H1 (cell line): Measurements from ENCODE around the gene OR10A2. TPM values are rescaled to one million over a fixed set of nuclear protein-coding genes. Genes with fewer than 3 reads are reported as not detected.

ENCODE experiments used
- CTCF ChIA-PET: fragments of 300-600 bp; sonication (Branson Sonifier 250); formaldehyde crosslinking; loops from one replicate; lab custom pipeline; 2021; ENCODE audit not compliant: partially characterized antibody; lab: Charles Lee
- POLR2A ChIA-PET: fragments of 300-600 bp; sonication (Branson Sonifier 250); formaldehyde crosslinking; loops from one replicate; lab custom pipeline; 2021; ENCODE audit warnings: inconsistent platforms; ENCODE audit not compliant: partially characterized antibody; lab: Charles Lee
- DNase-seq, 2 experiments: peaks; one replicate each; pipeline versions ENCODE4 v3.0.0 to v3.0.0-alpha.2; 2010 to 2022; ENCODE audit warnings: low spot score in 2 of 2, low read depth in 1 of 2, mixed read lengths in 1 of 2
- FAIRE-seq: peaks from 2 replicates; lab custom pipeline; 2011; peaks lifted over from hg19 to GRCh38; lab: Jason Lieb, UNC
- H2AFZ ChIP-seq: 2 replicates; pipeline ENCODE4 v1.8.1; 2012; ENCODE audit warnings: low read length, inconsistent platforms
- H2AK5ac ChIP-seq: 2 replicates; pipeline ENCODE4 v1.6.1; 2013; ENCODE audit warnings: low read depth, low read length
- H2BK120ac ChIP-seq: replicated peaks from 2 replicates; pipeline ENCODE3; 2013; ENCODE audit warnings: low read depth, low read length, inconsistent platforms
- H2BK12ac ChIP-seq: 2 replicates; pipeline ENCODE4 v1.6.1; 2013; ENCODE audit warnings: low read depth, low read length
- H2BK15ac ChIP-seq: 2 replicates; pipeline ENCODE4 v1.6.1; 2013; ENCODE audit warnings: low read length
- H2BK20ac ChIP-seq: 2 replicates; pipeline ENCODE4 v1.6.1; 2013; ENCODE audit warnings: low read length
- H2BK5ac ChIP-seq: 2 replicates; pipeline ENCODE4 v1.6.1; 2013; ENCODE audit warnings: low read depth, low read length
- H3K14ac ChIP-seq: 2 replicates; pipeline ENCODE4 v1.6.1; 2013; ENCODE audit warnings: inconsistent platforms; ENCODE audit not compliant: insufficient read length
- H3K18ac ChIP-seq: 2 replicates; pipeline ENCODE4 v1.6.1; 2013; ENCODE audit warnings: low read length; ENCODE audit errors: extremely low read depth
- H3K23ac ChIP-seq: 2 replicates; pipeline ENCODE4 v1.6.1; 2013; ENCODE audit warnings: inconsistent platforms; ENCODE audit not compliant: insufficient read length
- H3K23me2 ChIP-seq: 2 replicates; pipeline ENCODE4 v1.6.1; 2013; ENCODE audit warnings: low read depth, low read length
- H3K27ac ChIP-seq: 2 replicates; pipeline ENCODE4 v1.6.1; 2011; ENCODE audit warnings: low read depth, low read length, inconsistent platforms
- H3K27me3 ChIP-seq, 4 experiments: replicated peaks in 1 of 4; 1 replicate in 1 of 4; 2 replicates in 3 of 4; pipeline versions ENCODE4 v1.6.1 to v1.8.1; 2011 to 2013; ENCODE audit warnings: low read length in 3 of 4, mild to moderate bottlenecking in 3 of 4, inconsistent platforms in 2 of 4, mixed read lengths in 2 of 4, moderate library complexity in 1 of 4; ENCODE audit not compliant: control insufficient read depth in 3 of 4, insufficient read depth in 3 of 4; ENCODE audit errors: extremely low read depth in 1 of 4
- H3K36me3 ChIP-seq, 4 experiments: 2 replicates each; pipeline versions ENCODE4 v1.6.1 to v1.8.1; 2011 to 2013; ENCODE audit warnings: mild to moderate bottlenecking in 4 of 4, low read length in 3 of 4, moderate library complexity in 2 of 4, control low read depth in 1 of 4, inconsistent platforms in 1 of 4; ENCODE audit not compliant: insufficient read depth in 4 of 4, control insufficient read depth in 2 of 4
- H3K4ac ChIP-seq: replicated peaks from 2 replicates; pipeline ENCODE3; 2013; ENCODE audit warnings: low read length, low read depth, mixed read lengths, inconsistent platforms; ENCODE audit not compliant: insufficient read length
- H3K4me1 ChIP-seq, 4 experiments: replicated peaks in 1 of 4; 1 replicate in 1 of 4; 2 replicates in 3 of 4; pipeline versions ENCODE4 v1.6.1 to v1.8.1; 2011 to 2013; ENCODE audit warnings: low read length in 3 of 4, inconsistent platforms in 2 of 4, mixed read lengths in 1 of 4; ENCODE audit not compliant: insufficient read depth in 4 of 4, control insufficient read depth in 3 of 4
- H3K4me2 ChIP-seq, 2 experiments: 2 replicates each; pipeline versions ENCODE4 v1.6.1 to v1.8.1; 2011 to 2013; ENCODE audit warnings: low read depth in 2 of 2, low read length in 2 of 2, control low read depth in 1 of 2, inconsistent platforms in 1 of 2, mild to moderate bottlenecking in 1 of 2; ENCODE audit not compliant: insufficient read depth in 1 of 2
- H3K4me3 ChIP-seq, 4 experiments: fragments of 200-600, 300-600 bp in 1 of 4; sonication (generic), shearing (Covaris generic), sonication (Bioruptor Twin) in 1 of 4; 2 replicates each; pipeline versions ENCODE4 v1.5.1 to v1.8.1; 2011 to 2016; ENCODE audit warnings: low read length in 4 of 4, low read depth in 3 of 4, control low read depth in 2 of 4, inconsistent platforms in 2 of 4, mild to moderate bottlenecking in 2 of 4, mixed read lengths in 1 of 4, moderate library complexity in 1 of 4; ENCODE audit not compliant: insufficient read depth in 2 of 4; ENCODE audit errors: extremely low read depth in 1 of 4
- H3K56ac ChIP-seq: replicated peaks from 2 replicates; pipeline ENCODE3; 2013; ENCODE audit warnings: low read depth, mild to moderate bottlenecking, mixed read lengths, low read length, inconsistent platforms; ENCODE audit not compliant: insufficient read length
- H3K79me1 ChIP-seq: 2 replicates; pipeline ENCODE4 v1.6.1; 2013; ENCODE audit warnings: low read depth, low read length, control low read depth
- H3K79me2 ChIP-seq, 2 experiments: 2 replicates each; pipeline versions ENCODE4 v1.6.1 to v1.8.1; 2012 to 2013; ENCODE audit warnings: low read length in 2 of 2, mild to moderate bottlenecking in 2 of 2, inconsistent platforms in 1 of 2; ENCODE audit not compliant: insufficient read depth in 2 of 2, control insufficient read depth in 1 of 2
- H3K9ac ChIP-seq, 4 experiments: replicated peaks in 1 of 4; 1 replicate in 1 of 4; 2 replicates in 3 of 4; pipeline versions ENCODE4 v1.6.1 to v1.8.1; 2011 to 2013; ENCODE audit warnings: low read depth in 3 of 4, low read length in 3 of 4, control low read depth in 2 of 4, mild to moderate bottlenecking in 2 of 4, moderate library complexity in 2 of 4, inconsistent platforms in 1 of 4; ENCODE audit errors: extremely low read depth in 1 of 4
- H3K9me3 ChIP-seq, 2 experiments: 2 replicates each; pipeline versions ENCODE4 v1.6.1 to v1.8.1; 2012 to 2013; ENCODE audit warnings: mild to moderate bottlenecking in 2 of 2, moderate library complexity in 2 of 2, control low read depth in 1 of 2, inconsistent platforms in 1 of 2, low read depth in 1 of 2, low read length in 1 of 2, mixed read lengths in 1 of 2; ENCODE audit not compliant: insufficient read depth in 2 of 2
- H4K20me1 ChIP-seq, 2 experiments: replicated peaks in 1 of 2; 2 replicates each; pipeline versions ENCODE3 to v1.8.1; 2011 to 2013; ENCODE audit warnings: inconsistent platforms in 2 of 2, low read length in 2 of 2, mild to moderate bottlenecking in 1 of 2; ENCODE audit not compliant: insufficient read depth in 2 of 2, control insufficient read depth in 1 of 2
- H4K5ac ChIP-seq: 2 replicates; pipeline ENCODE4 v1.6.1; 2013; ENCODE audit warnings: low read length, low read depth, mixed read lengths, inconsistent platforms; ENCODE audit not compliant: insufficient read length
- H4K8ac ChIP-seq: 2 replicates; pipeline ENCODE4 v1.8.0; 2013; ENCODE audit warnings: mild to moderate bottlenecking, moderate library complexity, low read length, inconsistent platforms; ENCODE audit not compliant: insufficient read depth; ENCODE audit errors: extremely low read depth
- H4K91ac ChIP-seq: replicated peaks from 2 replicates; pipeline ENCODE3; 2013; ENCODE audit warnings: low read length, mixed read lengths, inconsistent platforms; ENCODE audit not compliant: insufficient read length
- SP2 ChIP-seq: IDR thresholded peaks from 2 replicates; pipeline ENCODE4 v1.6.1; 2012; ENCODE audit warnings: mild to moderate bottlenecking, low read length, inconsistent platforms
- SP4 ChIP-seq: IDR thresholded peaks from 2 replicates; pipeline ENCODE4 v1.6.1; 2012; ENCODE audit warnings: low read length, inconsistent platforms
- WGBS, 2 experiments: shearing (Covaris generic) in 1 of 2; methylation state at CpG; one replicate each; pipeline versions ENCODE4 v1.1.6 to v1.1.7; 2013 to 2015; ENCODE audit warnings: low lambda C conversion rate in 2 of 2, mixed read lengths in 2 of 2, inconsistent platforms in 1 of 2, low coverage in 1 of 2, missing lambda C conversion rate in 1 of 2; ENCODE audit not compliant: insufficient replicate concordance in 2 of 2, insufficient coverage in 1 of 2, insufficient read length in 1 of 2; ENCODE audit errors: extremely low coverage in 1 of 2, missing lambda C conversion rate in 1 of 2; 5-methylcytosine and 5-hydroxymethylcytosine counted together
- polyA plus RNA-seq, 7 experiments: library from polyadenylated mRNA; depleted of rRNA in 3 of 7; stranded (reverse) in 5 of 7; unstranded in 2 of 7; fragments of >200 nt in 5 of 7; fragments of 200-250 nt in 2 of 7; gene quantifications; 1 replicate in 5 of 7; 2 replicates in 1 of 7; 4 replicates in 1 of 7; pipeline versions ENCODE4 v1.2.1 to v1.2.3, GENCODE V29; 2011 to 2013; ENCODE audit warnings: missing spikeins in 2 of 7, mixed read lengths in 2 of 7
- total RNA-seq: library from RNA; stranded (reverse); fragmentation: NEBNext Ultra II Directional; extraction: Animal tissue kit (Norgen Biotek cat#: 25700); gene quantifications from 2 replicates; pipeline ENCODE4 v1.2.1, GENCODE V29; 2021

OR10A2 gene
- total and polyA plus RNA-seq, 2 of the 8 experiments (the other 6 are each of a cell fraction or from before 2014, with no cell fraction given) = not detected

DNA sequence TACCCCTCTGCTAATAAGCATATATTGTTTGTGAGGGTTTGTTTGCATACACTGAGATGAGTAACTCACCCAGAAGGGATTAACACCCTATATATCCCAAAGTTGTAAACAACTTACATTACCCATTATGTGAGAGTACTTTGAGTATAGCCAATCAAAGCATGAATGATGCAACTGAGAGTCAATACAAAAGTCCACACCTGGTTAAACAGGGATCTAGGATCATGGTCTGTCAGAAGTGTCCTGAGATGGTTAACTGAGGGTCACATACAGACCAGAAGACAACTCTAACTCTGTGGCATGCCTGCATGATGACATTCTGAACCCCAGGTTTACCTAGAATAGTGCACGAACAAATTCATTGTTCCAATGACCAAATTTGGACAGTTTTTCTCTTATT lies 34.8 kb upstream of the OR10A2 start:
- Histone ChIP-seq H3K9me3 (no peaks in the 10 kb centered on the region), H3K23ac (no peak overlapping the region), H2AK5ac (no peak overlapping the region), H3K18ac (no peak overlapping the region), H2AFZ (no peak overlapping the region), H4K8ac (no peak overlapping the region), H2BK20ac (no peak overlapping the region), H3K56ac (no peak overlapping the region), H3K4me1 (no peaks in the 10 kb centered on the region), H3K27me3 (no peaks in the 10 kb centered on the region), H4K20me1 (no peaks in the 10 kb centered on the region), H2BK120ac (no peak overlapping the region), H3K4me3 (no peak overlapping the region), H3K23me2 (no peaks in the 10 kb centered on the region), H3K36me3 (no peaks in the 10 kb centered on the region), H3K79me2 (no peaks in the 10 kb centered on the region), H3K4ac (no peak overlapping the region), H2BK5ac (no peak overlapping the region), H2BK12ac (no peak overlapping the region), H2BK15ac (no peak overlapping the region), H4K5ac (no peak overlapping the region), H4K91ac (no peak overlapping the region), H3K79me1 (no peaks in the 10 kb centered on the region), H3K4me2 (no peak overlapping the region), H3K27ac (no peak overlapping the region), H3K9ac (no peak overlapping the region), H3K14ac (no peak overlapping the region)
- DNase-seq (no peak), FAIRE-seq (no peak)
- TF ChIP-seq SP2 (no peak), SP4 (no peak)
- POLR2A ChIA-PET = no interaction called here
- WGBS, 2 experiments = 93% methylated on average over 1 of the region's 1 CpG; no CpG with 5 or more reads in 1 of the 2 experiments
- CTCF ChIA-PET = no interaction called here
